HG03565 (cell line): ENCODE data around the gene NUPR2.
A peak's percentile ranks its signal among the peaks of the same experiment; 100 is the strongest.
"Not testable (repeated sequence)": the region's sequence is repeated elsewhere in the genome, so short reads cannot be mapped to it uniquely, and the experiment has no call there.

Experiments
- ATAC-seq: cut with Tn5 transposase; IDR thresholded peaks from one replicate; pipeline ENCODE4 v1.9.1; 2021; ENCODE audit warnings: mild to moderate bottlenecking, moderate library complexity; ENCODE audit not compliant: unreplicated experiment

The NUPR2 gene

GRCh38 chr7:56087445-56087844 is 28.8 kb downstream of the NUPR2 start:
- ATAC-seq = no peak

GRCh38 chr7:56086761-56087160 is 29.5 kb downstream of the NUPR2 start:
- no peak for ATAC-seq

- ATAC-seq = no peak
These were observed 32.9 kb downstream of the NUPR2 start for GRCh38 chr7:56083150-56083785.

- no peak for ATAC-seq
These were observed 34.4 kb downstream of the NUPR2 start for GRCh38 chr7:56081626-56082340.

- not testable (repeated sequence) for ATAC-seq
These were observed 35.3 kb downstream of the NUPR2 start for GRCh38 chr7:56080726-56081435.

GRCh38 chr7:56079450-56080185 is 36.6 kb downstream of the NUPR2 start:
- no peak for ATAC-seq

GRCh38 chr7:56078196-56078595 is 38.0 kb downstream of the NUPR2 start:
- ATAC-seq = no peak

- no peak for ATAC-seq
These were observed 38.5 kb downstream of the NUPR2 start for GRCh38 chr7:56077681-56078080.

GRCh38 chr7:56074371-56074791 is 41.8 kb downstream of the NUPR2 start:
- ATAC-seq = peak; percentile 86

GRCh38 chr7:56066376-56066775 is 49.8 kb downstream of the NUPR2 start:
- ATAC-seq = not testable (repeated sequence)
